Activated naive CD4-positive, alpha-beta T cell treated with Interleukin-2 at 50 U/mL for 16 hours (primary cell): ENCODE measurements around the gene BMP4.
"Not testable (repeated sequence)": the region's sequence is repeated elsewhere in the genome, so short reads cannot be mapped to it uniquely, and the experiment has no call there.

Experiments
- DNase-seq: peaks from one replicate; pipeline ENCODE4 v3.0.0-alpha.2; 2020

BMP4 gene

DNA sequence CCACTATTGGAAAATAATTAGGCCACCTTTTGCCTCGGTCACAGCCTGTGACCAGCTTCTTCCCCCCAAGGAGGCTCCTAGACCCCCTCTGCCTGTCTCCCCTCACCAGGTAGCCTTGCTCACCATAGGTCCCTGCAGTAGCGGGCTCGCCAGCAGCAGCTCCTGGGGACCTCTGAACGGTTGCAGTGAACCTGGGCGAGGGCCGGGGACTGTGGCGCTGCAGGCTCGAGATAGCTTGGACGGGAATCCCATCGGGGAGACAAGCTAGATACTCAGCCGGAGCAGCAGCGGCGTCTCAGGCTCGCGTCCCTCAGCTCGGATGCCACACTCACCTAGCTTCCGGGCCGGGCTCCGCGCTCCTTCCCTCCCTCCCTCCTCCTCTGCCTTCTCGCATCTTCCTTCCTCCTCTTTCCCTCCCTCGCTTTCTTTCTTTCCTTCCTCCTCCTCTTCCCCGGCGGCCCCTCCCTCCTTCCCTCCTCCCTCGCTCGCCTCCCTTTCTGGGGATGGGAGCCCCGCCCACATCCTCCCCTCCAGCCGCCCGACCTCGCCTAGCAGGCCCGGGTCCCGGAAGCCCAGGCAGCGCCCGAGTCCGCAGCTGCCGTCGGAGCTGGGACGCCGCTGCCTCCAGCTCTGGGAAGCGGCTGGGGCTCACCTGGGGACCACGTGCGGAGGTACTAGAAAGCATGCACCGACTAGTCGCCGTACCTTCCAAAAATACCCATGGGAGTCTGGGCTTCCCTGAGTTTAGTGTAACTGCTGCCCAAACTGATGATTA, at the start of gene BMP4:
BMP4 (minus strand) TSS at position 399 of the 775 bp plus-strand sequence. CDS start 4,603 bp downstream, outside the sequence.
- no peak for DNase-seq

DNA sequence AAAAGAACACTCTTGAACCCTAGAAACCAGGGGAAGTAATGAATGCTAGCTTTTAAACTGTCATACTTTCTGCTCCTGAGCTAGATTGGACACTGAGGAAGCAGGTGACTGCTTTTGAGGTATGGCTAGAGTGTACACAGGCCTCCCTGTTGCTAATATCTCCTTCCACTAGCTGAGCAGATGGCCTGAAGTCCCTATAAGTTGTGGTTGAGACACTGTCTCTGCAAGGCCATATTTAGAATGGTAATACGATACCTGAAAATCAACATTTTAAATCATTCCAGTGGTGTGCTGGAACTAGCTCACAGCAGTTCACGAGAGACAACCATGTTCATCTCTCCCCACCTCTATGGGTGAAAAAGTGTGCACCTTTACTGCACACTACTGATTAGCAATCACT, 46.4 kb upstream of the BMP4 start:
- DNase-seq, result no peak

DNA sequence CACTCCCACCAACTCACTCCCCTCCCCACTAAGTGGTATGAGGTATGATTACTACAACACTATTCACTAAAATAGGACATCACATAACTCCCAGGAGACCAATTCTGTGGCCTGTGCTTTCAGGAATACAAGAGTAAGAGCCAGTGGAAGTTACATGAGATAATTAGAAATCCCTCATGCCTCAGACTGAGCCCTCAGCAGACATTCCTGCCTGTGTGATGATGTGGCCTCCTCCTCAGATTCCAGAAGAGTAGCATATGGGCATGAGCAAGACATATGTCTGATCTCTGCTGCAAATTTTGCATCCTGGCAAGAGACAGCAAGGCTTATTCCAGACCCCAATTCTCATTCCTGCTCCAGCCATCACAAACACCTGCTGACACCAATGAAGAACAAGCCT, 46.0 kb upstream of the BMP4 start:
- DNase-seq, result no peak

DNA sequence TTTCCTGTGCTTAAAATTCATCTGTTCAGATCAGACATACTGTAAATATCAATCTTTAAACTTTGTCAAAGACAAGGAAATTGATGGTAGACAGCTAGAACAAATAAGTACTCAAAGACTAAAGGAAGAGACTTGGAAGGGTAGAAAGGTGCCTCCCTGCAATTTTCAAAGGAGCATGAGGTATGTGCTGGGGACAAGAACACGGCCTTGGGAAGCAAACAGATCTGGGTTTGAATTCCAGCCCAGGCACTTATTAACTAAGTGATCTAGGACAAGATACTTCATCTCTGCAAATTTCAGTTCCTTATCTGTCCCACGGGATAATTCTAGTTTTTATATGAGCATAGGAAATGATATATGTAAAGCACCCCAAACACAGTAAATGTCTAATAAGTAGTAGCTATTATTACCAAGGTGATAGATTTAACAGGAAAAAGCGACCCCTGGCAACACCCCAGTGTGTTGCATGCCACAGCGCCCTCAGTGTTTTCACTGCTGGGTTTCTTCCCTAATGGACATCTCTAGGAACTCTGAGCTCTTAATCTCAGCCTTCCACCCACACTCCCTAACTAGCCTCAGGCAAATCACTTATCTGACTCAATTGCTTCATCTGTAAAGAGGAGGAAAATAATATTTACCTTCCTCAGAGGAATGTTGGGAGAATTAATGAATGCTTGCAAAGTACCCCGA, 44.7 kb upstream of the BMP4 start:
- DNase-seq, result no peak

DNA sequence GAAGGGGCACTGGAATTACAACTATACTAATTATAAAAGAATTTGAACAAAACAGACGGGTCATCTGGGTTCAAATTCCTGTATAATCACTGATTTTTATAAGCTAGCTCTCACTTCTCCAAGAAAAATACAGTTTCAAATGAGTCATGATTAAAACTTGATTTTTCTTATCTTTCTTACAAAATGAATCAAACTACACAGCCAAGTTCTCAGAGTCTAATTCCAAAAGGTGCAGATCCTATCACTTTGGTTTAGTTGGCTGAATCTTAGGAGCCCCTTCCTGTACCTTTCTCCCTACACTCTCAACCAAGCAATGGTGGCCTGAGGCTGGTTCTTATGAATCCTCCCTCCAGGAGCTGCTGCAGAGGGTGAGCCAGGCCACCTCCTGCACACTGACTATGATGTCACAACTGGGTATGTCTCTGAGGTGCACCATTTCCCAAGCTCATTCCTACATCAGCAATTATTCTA, 43.8 kb upstream of the BMP4 start:
- DNase-seq, result no peak

DNA sequence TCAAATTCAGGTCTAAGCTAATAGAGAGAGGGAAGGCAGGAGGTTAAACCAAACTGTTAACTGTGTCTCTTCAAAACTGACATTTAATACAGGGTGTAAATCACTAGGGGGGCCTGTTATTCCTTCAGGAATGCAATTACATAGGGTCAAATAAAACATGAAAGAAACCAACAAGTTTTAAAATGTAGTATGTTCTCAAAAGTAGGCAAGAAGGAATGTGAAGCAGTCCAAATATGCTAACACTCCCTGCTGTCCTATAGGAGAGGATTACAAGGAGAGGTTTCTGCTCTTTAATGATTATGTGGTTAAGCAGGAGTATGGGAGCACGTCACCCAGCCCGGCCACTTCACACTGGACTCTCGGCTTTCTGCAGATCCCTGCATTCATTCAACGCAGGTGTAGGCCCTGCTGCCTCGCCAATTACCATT, 42.5 kb upstream of the BMP4 start:
- DNase-seq, result no peak

DNA sequence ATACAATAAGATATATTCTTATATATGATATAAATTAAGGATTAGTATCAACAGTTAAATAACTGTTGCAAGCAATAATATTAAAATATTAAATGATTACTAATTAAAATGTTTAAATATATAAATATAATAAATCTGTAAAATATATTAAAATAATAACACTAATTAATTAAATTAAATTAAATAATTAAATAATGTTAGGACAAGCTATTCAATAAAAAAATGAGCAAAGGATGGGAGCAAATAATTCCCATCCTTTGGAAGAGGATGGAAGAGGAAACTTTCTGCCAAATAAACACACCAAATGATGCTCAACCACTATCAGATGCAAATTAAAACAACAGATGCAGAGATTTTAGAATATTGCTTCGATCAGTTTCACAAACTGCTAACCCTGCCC, 39.4 kb upstream of the BMP4 start:
- no peak for DNase-seq

DNA sequence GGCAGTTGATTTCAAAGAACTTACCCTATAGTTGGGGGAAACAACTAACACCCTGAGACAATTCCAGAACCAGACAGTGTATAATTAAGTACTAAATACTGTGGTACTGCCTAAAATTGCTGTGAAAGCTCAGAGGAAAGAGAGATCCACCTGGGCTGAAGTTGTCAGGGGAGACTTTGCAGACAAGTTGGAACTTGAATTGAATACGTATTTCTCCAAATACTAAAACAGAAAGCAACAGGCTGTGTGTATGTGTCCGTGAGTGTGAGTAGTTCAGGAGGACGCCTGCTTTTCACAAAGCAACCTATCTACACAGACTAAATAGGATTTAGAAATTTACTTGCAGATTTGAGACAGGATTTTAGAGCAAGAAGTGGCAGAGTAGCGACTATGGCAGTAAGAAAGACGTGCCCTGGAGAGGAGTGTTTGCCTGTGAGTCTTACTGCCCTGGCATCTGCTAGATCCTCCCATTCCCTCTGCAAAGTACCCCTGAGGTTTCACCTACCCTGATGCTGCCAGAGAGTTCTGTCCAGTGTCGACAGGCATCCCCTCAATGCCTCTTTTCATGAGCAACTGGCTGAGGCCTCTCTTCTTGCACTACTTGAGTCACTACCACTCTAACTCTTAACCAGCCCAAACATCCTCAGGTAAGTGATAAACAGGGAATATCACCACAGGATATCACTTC, 37.4 kb upstream of the BMP4 start:
- DNase-seq, result no peak

DNA sequence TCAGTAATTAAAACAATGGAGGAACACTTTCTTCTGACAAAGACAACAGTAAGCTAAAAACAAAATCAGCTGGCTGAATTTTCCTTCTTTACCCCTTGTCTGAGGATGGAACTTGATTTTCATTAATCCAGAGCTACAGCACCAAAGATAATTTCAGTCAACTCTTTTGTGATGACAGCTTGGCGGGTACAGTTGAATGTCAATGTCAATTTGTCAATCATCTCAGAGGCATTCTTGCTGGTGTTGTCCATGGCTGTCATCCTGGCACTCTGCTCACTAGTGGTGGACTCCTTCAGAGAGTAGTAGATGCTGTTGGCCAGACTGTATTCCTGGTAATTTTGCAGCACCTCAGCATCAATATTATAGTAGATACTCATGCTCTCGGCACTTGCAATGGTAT, 34.4 kb upstream of the BMP4 start:
- no peak for DNase-seq

DNA sequence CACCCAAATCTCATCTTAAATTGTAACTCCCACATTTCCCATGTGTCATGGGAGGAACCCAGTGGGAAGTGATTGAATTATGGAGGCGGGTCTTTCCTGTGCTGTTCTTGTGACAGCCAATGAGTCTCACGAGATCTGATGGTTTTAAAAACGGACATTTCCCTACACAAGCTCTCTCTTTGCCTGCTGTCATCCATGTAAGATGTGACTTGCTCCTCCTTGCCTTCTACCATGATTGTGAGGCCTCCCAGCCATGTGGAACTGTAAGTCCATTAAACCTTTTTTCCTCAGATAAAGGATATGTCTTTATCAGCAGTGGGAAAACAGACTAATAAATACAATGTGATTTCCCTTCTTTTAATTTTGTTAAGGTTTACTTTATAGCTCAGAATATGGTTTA, 30.1 kb upstream of the BMP4 start:
- DNase-seq, result not testable (repeated sequence)

DNA sequence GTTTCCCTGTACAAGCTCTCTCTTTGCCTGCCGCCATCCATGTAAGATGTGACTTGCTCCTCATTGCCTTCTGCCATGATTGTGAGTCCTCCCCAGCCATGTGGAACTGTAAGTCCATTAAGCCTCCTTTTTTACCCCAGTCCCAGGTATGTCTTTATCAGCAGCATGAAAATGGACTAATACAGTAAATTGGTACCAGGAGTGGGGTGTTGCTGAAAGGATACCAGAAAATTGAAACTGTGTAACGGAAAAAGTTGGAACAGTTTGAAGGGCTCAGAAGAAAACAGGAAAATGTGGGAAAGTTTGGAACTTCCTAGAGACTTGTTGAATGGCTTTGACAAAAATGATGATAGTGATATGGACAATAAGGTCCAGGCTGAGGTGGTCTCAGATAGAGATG, 28.3 kb upstream of the BMP4 start:
- not testable (repeated sequence) for DNase-seq

DNA sequence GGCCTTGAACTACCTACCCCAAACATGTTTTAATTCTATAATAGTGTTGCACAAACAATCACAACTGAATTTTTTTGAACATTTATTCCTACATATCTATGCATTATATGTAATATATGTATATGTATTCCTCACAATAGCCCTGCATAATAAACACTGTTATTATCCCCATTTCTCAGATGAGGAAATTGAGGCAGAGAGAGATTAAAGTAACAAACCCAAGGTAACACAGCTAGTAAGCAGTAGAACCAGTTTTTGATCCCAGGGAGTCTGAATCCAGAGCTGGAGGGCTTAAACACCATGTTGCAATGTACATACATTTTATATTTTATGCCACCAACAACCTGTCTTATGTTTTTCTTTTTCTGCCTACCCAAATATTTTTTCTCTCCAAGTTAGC, 26.5 kb upstream of the BMP4 start:
- DNase-seq, result no peak

DNA sequence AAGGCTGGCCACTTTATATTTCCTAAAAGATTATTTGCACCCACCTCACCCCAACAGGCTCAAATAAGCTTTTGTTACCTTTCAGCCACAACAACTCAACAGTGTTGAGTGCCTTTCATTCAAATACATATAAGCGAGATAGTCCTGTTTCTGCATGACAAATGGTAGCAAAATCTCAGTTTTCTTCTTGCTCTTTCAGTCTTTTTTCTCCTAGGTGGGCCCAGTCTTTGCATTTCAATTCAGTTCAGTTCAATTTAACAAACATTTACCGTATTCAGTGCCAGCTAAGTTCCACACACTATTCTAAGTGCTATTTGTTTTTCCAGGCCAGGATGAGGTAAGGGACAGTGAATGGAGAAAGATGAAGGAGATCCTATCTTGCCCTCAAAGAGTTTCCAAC, 25.9 kb upstream of the BMP4 start:
- no peak for DNase-seq

DNA sequence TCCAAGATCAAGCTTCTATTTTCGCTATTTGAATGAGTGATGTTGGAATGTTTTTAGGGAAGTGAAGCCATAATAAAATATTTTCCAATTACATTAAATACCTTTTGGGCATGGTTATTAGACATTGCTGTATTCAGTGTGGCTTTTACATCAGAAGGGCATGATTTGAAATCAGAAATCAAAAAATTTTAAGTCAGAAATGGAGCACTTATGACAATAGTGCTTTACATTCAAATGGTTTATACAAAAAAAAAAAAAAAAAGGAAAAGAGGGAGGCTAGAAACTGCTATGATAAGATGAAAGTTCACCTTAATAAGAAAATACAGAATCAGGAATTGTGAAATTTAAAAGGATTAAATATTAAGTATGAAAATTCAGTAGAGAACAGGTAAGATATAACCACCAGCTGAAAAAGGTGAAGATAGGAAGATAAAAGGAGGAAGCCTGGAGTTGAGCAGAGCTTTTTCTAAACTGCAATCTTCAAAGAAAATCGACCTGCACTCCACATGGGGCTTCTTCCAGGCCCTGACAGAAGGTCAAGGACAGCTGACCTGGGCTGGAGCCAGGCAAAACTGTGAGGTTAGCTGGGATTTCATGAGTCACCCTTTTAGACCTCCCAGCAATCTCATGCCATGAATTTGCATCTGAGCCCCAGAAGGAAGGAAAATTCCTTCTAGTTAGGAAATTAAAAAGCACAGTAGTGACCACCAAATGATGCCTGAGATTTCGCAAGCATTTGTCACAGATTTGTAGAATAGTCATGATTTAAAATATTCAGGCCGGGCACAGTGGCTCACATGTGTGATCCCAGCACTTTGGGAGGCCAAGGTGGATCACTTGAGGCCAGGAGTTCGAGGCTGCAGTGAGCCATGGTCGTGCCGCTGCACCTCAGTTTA, 23.4 kb upstream of the BMP4 start:
- no peak for DNase-seq

DNA sequence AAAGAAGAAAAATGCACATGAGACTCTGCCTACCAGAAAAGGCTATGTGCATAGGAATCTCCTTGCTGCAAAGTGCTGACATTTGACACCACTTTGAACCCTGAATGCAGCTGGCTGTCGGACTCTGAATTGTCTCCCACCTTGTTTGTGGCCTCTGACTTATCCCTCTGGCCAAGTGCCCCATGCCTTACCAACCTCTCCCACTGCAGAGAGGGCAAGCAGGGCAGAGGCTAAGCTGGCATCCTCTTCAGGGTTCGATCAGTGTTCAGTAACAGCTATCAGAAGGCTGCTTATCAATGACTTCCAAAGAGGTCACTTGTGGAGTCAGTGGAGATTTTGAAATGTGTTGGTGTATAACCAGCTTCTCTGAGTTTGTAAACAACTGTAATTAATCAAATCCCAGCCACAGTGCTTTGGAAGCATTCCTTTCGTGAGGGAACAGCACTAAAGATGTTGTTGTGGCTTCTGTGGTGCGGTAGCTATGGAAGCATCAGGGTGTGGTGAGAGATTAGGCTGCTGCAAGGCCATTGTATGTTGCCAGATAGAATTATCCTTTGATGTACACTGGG, 22.6 kb upstream of the BMP4 start:
- no peak for DNase-seq

DNA sequence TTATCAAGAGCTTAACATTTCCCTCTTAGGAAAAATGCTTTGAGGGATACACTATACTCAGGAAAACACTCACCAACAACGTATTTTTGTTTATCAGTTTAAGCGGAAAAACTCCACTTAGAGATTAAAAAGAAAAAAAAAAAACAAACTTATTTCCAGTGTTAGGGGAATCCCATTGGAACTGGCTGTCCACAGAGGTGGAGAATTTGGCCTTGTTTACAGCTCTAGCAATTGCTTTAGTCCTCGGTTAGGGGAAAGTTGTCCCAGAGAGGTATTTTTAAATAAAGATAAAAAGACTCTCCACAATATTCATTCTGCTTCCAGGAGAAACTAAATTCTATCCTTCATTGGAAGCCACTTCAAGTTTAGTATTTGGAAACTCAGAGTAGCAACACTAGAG, 21.6 kb upstream of the BMP4 start:
- DNase-seq, result no peak

DNA sequence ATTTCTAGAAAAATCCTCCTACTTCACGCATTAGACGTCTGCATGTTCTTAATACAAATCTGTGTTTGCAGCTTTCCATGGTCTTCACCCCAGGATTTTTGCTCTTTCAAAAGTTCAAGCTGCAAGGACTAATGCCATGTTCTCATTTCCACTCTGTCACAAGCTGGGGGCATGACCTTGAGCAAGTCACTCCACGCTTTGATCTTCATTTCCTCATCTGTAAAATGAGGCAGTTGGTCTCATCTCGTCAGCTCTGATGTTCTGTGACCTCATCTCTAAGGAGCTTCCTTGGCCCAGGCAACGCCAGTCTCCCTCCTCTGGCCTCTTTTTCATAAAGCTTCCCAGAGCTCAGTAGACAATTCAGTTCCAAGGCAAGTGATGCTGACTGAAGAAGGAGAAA, 18.8 kb upstream of the BMP4 start:
- no peak for DNase-seq

DNA sequence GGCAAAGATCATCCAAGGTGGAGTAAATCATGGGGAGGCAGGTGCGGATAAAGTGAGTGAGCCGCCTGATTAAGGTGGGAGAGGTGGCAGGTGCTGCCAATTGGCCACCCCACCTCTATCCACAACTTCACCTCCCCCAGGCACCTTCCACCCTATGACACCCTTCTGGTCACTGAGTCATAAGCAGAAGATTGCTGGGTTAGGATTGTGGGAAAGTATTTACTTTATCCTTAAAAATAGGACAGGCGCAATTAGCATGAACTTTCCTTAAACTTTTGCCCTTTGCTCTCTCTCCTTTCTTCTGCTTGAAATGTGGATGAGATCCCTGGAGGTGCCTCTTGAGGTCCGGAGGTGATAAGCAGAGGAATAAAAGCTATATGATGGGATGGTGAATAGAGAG, 14.9 kb upstream of the BMP4 start:
- DNase-seq, result no peak

DNA sequence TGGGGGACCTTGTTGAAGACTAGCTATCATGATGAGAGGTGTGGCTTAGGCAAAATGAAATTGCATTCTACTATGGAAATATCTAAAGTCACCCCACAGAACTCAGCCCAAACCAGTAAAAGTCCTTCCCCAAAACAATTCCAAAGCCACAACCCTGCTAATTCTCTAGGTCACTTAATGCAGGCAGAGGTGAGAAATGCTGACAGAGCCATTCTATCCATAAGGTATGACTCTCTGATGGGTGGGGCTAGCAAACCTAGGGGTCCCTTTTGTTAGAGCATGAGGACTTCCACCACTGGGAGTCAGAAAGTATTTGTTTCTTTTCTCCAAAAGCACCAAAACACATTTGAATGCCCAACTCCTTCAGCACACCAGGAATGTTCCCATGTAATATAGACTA, 12.7 kb upstream of the BMP4 start:
- no peak for DNase-seq

DNA sequence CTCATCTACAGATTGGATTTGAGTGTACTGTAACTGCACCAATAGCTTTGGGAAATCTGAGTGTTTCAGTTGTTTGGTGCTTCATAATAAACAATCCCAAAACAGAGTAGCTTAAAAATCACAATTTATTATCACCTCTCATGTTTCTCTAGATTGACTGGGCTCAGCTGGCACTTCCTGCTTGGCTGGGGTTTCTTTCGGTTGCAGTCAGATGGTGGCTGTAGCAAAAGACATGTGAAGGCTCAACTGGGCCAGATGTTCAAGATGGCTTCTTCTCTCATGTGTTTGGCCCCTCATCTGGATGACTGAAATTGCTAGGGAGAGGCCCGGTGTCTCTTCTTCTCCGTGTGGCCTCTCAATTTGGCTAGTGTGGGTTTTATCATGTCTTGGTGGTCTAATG, 12.1 kb upstream of the BMP4 start:
- no peak for DNase-seq

DNA sequence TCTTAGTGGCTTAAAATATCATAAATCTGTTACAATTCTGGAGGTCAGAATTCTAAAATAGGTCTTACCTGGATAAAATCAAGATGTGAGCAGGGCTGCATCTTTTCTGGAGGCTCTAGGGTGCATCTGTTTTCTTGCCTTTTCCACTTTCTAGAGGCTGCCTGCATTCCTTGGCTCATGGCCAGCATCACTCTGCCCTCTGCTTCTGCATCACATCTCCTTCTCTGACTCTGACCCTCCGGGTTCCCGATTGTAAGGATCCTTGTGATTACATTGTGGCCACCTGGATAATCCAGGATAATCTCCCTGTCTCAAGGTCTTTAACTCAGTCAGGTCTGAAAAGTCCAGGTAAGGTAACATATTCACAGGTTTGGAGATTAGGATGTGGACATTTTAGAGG, 11.0 kb upstream of the BMP4 start:
- DNase-seq, result no peak

DNA sequence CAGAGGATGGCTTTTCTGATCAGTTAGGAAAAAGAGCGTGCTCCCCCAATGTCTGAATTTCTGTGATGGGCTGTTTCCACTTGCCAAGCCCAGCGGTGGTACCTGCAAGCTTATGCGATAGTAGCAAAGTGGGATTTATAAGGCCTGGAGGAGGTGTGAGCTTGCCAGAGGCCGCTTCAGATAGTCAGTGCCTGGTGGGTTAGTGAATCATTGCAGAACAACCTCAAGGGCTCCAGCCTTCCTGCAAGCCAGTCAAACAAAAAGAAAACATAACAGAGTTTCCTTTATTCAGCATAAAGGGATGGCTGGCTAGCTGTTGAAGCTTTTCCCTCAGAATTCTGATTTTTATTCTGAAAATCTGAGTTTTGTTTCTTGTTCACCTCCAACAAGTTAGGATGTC, 7.6 kb upstream of the BMP4 start:
- no peak for DNase-seq
